ENCODE data around the gene DNAJC11. TPM values are rescaled to one million over a fixed set of nuclear protein-coding genes. Genes with fewer than 3 reads are reported as not detected.

The DNAJC11 gene
- total and polyA plus RNA-seq, 4 donors, result 15.5 to 31.5 (median 27.2) TPM

- Histone ChIP-seq H3K27me3 (ENCODE audit: control insufficient read depth in 1 of 2, insufficient read depth in 2 of 2, low read length in 1 of 2) (no peaks in the 10 kb centered on the region), H3K4me3 (ENCODE audit: low read length in 2 of 2) (no peak overlapping the region), H3K36me3 (ENCODE audit: control insufficient read depth in 1 of 2, insufficient read depth in 2 of 2, low read length in 1 of 2) (peaks cover 0 to 3% of the 10 kb centered on the region in 2 donors), H3K4me1 (ENCODE audit: control insufficient read depth in 1 of 2, insufficient read depth in 2 of 2, low read length in 2 of 2) (no peaks in the 10 kb centered on the region), H3K9me3 (ENCODE audit: control insufficient read depth, low read length) (no peaks in the 10 kb centered on the region), H3K27ac (ENCODE audit: low read depth in 1 of 2, low read length in 2 of 2) (no peak overlapping the region)
- intact Hi-C loops (cut with DNase I), result no loop called here
- WGBS, 2 donors, result 86 to 89% methylated on average over 4 of the region's 4 CpGs
- no peak for DNase-seq
- ATAC-seq (ENCODE audit: low FRiP score), result no peak
Measured at GRCh38 chr1:6619045-6619444, 82.6 kb downstream of the DNAJC11 start.

- DNase-seq (no peak), ATAC-seq (ENCODE audit: low FRiP score) (no peak)
- H3K4me3 ChIP-seq (ENCODE audit: low read length in 2 of 2), result peak overlapping the region; percentile 70 to 97
- H3K27me3 ChIP-seq (ENCODE audit: control insufficient read depth in 1 of 2, insufficient read depth in 2 of 2, low read length in 1 of 2), result no peaks in the 10 kb centered on the region
- H3K36me3 ChIP-seq (ENCODE audit: control insufficient read depth in 1 of 2, insufficient read depth in 2 of 2, low read length in 1 of 2), result peaks cover 0 to 3% of the 10 kb centered on the region in 2 donors
- H3K27ac ChIP-seq (ENCODE audit: low read depth in 1 of 2, low read length in 2 of 2), result peak overlapping the region in 1 of 2 donors; percentile 46
- H3K9me3 ChIP-seq (ENCODE audit: control insufficient read depth, low read length), result no peaks in the 10 kb centered on the region
- no peaks in the 10 kb centered on the region for H3K4me1 ChIP-seq (ENCODE audit: control insufficient read depth in 1 of 2, insufficient read depth in 2 of 2, low read length in 2 of 2)
- 0 to 1% methylated on average over 45 to 82 of the region's 82 CpGs for WGBS, 2 donors
- intact Hi-C loops (cut with DNase I), result no loop called here
Measured at GRCh38 chr1:6614929-6615785, 86.5 kb downstream of the DNAJC11 start.

GRCh38 chr1:6614019-6614928 is 87.3 kb downstream of the DNAJC11 start:
- Histone ChIP-seq H3K27ac (ENCODE audit: low read depth in 1 of 2, low read length in 2 of 2) (peak overlapping the region; percentile 46 to 62), H3K4me3 (ENCODE audit: low read length in 2 of 2) (peak overlapping the region; percentile 70 to 97), H3K27me3 (ENCODE audit: control insufficient read depth in 1 of 2, insufficient read depth in 2 of 2, low read length in 1 of 2) (no peaks in the 10 kb centered on the region), H3K4me1 (ENCODE audit: control insufficient read depth in 1 of 2, insufficient read depth in 2 of 2, low read length in 2 of 2) (no peaks in the 10 kb centered on the region), H3K9me3 (ENCODE audit: control insufficient read depth, low read length) (no peaks in the 10 kb centered on the region), H3K36me3 (ENCODE audit: control insufficient read depth in 1 of 2, insufficient read depth in 2 of 2, low read length in 1 of 2) (no peaks in the 10 kb centered on the region)
- ATAC-seq (ENCODE audit: low FRiP score) (peak; percentile 3), DNase-seq (peak; percentile 76 to 91)
- 1% methylated on average over 64 to 117 of the region's 117 CpGs for WGBS, 2 donors
- intact Hi-C loops (cut with DNase I), result no loop called here

- ATAC-seq (ENCODE audit: low FRiP score), result peak; percentile 99
- H3K4me1 ChIP-seq (ENCODE audit: control insufficient read depth in 1 of 2, insufficient read depth in 2 of 2, low read length in 2 of 2), result no peaks in the 10 kb centered on the region
- H3K4me3 ChIP-seq (ENCODE audit: low read length in 2 of 2), result peak within 1 kb of the TSS; percentile 70 to 97
- 0% methylated on average over 41 to 84 of the region's 84 CpGs for WGBS, 2 donors
- peak; percentile 100 for DNase-seq
- no peaks in the 10 kb centered on the region for H3K36me3 ChIP-seq (ENCODE audit: control insufficient read depth in 1 of 2, insufficient read depth in 2 of 2, low read length in 1 of 2)
- H3K9me3 ChIP-seq (ENCODE audit: control insufficient read depth, low read length), result no peaks in the 10 kb centered on the region
- intact Hi-C loops (cut with DNase I), result loop anchor here in 1 of 2 donors (1.0 kb wide), 1 partner anchor 10 kb away; no protein-coding TSS in a partner anchor
- H3K27ac ChIP-seq (ENCODE audit: low read depth in 1 of 2, low read length in 2 of 2), result peak within 1 kb of the TSS; percentile 46 to 92
- H3K27me3 ChIP-seq (ENCODE audit: control insufficient read depth in 1 of 2, insufficient read depth in 2 of 2, low read length in 1 of 2), result no peaks in the 10 kb centered on the region
Measured at GRCh38 chr1:6613361-6614018, 88.1 kb downstream of the DNAJC11 start, which contains the start of gene PHF13. Gene PHF13 (plus strand): TSS chr1:6613731. CDS start chr1:6614067, 336 bp downstream.

- peak overlapping the region in 1 of 2 donors; percentile 92 for H3K27ac ChIP-seq (ENCODE audit: low read depth in 1 of 2, low read length in 2 of 2)
- H3K27me3 ChIP-seq (ENCODE audit: control insufficient read depth in 1 of 2, insufficient read depth in 2 of 2, low read length in 1 of 2), result no peaks in the 10 kb centered on the region
- 0 to 1% methylated on average over 61 to 67 of the region's 67 CpGs for WGBS, 2 donors
- H3K4me1 ChIP-seq (ENCODE audit: control insufficient read depth in 1 of 2, insufficient read depth in 2 of 2, low read length in 2 of 2), result no peaks in the 10 kb centered on the region
- DNase-seq (peak; percentile 69 to 83), ATAC-seq (ENCODE audit: low FRiP score) (peak; percentile 81)
- H3K36me3 ChIP-seq (ENCODE audit: control insufficient read depth in 1 of 2, insufficient read depth in 2 of 2, low read length in 1 of 2), result no peaks in the 10 kb centered on the region
- intact Hi-C loops (cut with DNase I), result loop anchor here in 1 of 2 donors (1.0 kb wide), 1 partner anchor 10 kb away; no protein-coding TSS in a partner anchor
- H3K4me3 ChIP-seq (ENCODE audit: low read length in 2 of 2), result peak overlapping the region; percentile 67
- H3K9me3 ChIP-seq (ENCODE audit: control insufficient read depth, low read length), result no peaks in the 10 kb centered on the region
Measured at GRCh38 chr1:6612641-6613360, 88.8 kb downstream of the DNAJC11 start.

- 3 to 4% methylated on average over 19 of the region's 19 CpGs for WGBS, 2 donors
- H3K4me1 ChIP-seq (ENCODE audit: control insufficient read depth in 1 of 2, insufficient read depth in 2 of 2, low read length in 2 of 2), result no peaks in the 10 kb centered on the region
- H3K27ac ChIP-seq (ENCODE audit: low read depth in 1 of 2, low read length in 2 of 2), result peak overlapping the region; percentile 97 to 100
- DNase-seq (peak; percentile 90 to 93), ATAC-seq (ENCODE audit: low FRiP score) (peak; percentile 63)
- H3K27me3 ChIP-seq (ENCODE audit: control insufficient read depth in 1 of 2, insufficient read depth in 2 of 2, low read length in 1 of 2), result peaks cover 0 to 2% of the 10 kb centered on the region in 2 donors
- no peak overlapping the region for H3K4me3 ChIP-seq (ENCODE audit: low read length in 2 of 2)
- H3K36me3 ChIP-seq (ENCODE audit: control insufficient read depth in 1 of 2, insufficient read depth in 2 of 2, low read length in 1 of 2), result no peaks in the 10 kb centered on the region
- intact Hi-C loops (cut with DNase I), result loop anchor here in 1 of 2 donors (1.0 to 10.0 kb wide), 2 partner anchors 9 to 181 kb away; partner anchors contain the start of genes CAMTA1 and PHF13
- no peaks in the 10 kb centered on the region for H3K9me3 ChIP-seq (ENCODE audit: control insufficient read depth, low read length)
Measured at GRCh38 chr1:6603915-6604558, 97.6 kb downstream of the DNAJC11 start.

GRCh38 chr1:6603238-6603914 is 98.2 kb downstream of the DNAJC11 start:
- Histone ChIP-seq H3K27me3 (ENCODE audit: control insufficient read depth in 1 of 2, insufficient read depth in 2 of 2, low read length in 1 of 2) (peaks cover 0 to 2% of the 10 kb centered on the region in 2 donors), H3K36me3 (ENCODE audit: control insufficient read depth in 1 of 2, insufficient read depth in 2 of 2, low read length in 1 of 2) (peaks cover 0 to 2% of the 10 kb centered on the region in 2 donors), H3K9me3 (ENCODE audit: control insufficient read depth, low read length) (no peaks in the 10 kb centered on the region), H3K4me3 (ENCODE audit: low read length in 2 of 2) (peak overlapping the region; percentile 49 to 60), H3K27ac (ENCODE audit: low read depth in 1 of 2, low read length in 2 of 2) (peak overlapping the region; percentile 97 to 100), H3K4me1 (ENCODE audit: control insufficient read depth in 1 of 2, insufficient read depth in 2 of 2, low read length in 2 of 2) (no peaks in the 10 kb centered on the region)
- 0 to 1% methylated on average over 36 of the region's 36 CpGs for WGBS, 2 donors
- peak; percentile 63 for ATAC-seq (ENCODE audit: low FRiP score)
- DNase-seq, result peak; percentile 73 to 86
- intact Hi-C loops (cut with DNase I), result loop anchor here in 1 of 2 donors (1.0 to 10.0 kb wide), 2 partner anchors 10 to 181 kb away; partner anchors contain the start of genes CAMTA1 and PHF13
